Measurements from ENCODE around the gene HSF2. TPM values are rescaled to one million over a fixed set of nuclear protein-coding genes. Genes with fewer than 3 reads are reported as not detected.

Gene HSF2
- total and polyA plus RNA-seq, 2 donors (not counting 1 experiment from before 2014, with no cell fraction given) = 10.6 to 10.8 TPM

DNA sequence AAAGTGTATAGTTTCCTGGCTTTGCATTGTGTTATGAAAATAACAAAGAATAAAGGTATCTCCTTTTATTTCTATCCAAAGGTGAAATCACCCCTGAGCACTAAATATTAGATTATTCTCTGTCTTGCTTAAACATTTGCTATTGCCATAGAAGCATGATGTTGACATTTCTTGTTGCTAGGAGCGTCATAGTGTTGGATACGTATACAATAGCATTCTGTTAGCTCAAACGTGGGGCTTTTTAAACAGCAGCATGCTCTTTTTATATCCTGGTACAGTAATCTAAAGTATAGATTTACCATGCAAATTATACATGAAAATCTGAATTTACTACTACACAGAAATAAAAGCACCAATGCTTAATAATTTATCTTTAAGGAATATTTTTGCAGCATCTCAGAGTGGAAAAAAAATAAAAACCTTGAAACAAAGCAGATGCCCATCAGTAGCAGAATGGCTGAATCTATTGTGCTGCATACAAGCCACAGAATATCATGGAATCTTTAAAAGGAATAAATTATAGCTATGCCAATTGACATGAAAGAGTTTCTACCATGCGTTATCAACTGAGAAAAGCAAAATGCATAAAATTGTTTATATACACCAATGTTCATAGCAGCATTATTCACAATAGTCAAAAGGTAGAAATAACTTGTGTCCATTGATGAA is 9.6 kb upstream of the HSF2 start:
- Mint-ChIP-seq H3K27me3 (peaks cover 31% of the 10 kb centered on the region), H3K9me3 (ENCODE audit: insufficient read depth) (no peaks in the 10 kb centered on the region), H3K27ac (no peak overlapping the region), H3K4me1 (no peaks in the 10 kb centered on the region), H3K4me3 (no peak overlapping the region)
- DNase-seq = no peak
- Histone ChIP-seq H3K36me3 (replicated peaks in 1 of 2; ENCODE audit: control extremely low read depth in 1 of 2, control insufficient read depth in 1 of 2, extremely low read depth in 1 of 2, insufficient read depth in 2 of 2, low read length in 1 of 2) (no peaks in the 10 kb centered on the region), H3K4me2 (replicated peaks; ENCODE audit: low read depth, low read length, poor library complexity, severe bottlenecking) (no peak overlapping the region), H3K9ac (ENCODE audit: low read length) (no peak overlapping the region), H3K4me3 (ENCODE audit: control extremely low read depth in 1 of 5, extremely low read depth in 1 of 5, insufficient read depth in 1 of 5, low read depth in 2 of 5, low read length in 4 of 5) (no peak overlapping the region), H3K79me2 (ENCODE audit: control insufficient read depth, insufficient read depth, low read length) (no peaks in the 10 kb centered on the region), H3K4me1 (ENCODE audit: control insufficient read depth in 2 of 2, insufficient read depth in 2 of 2, low read length in 2 of 2) (no peaks in the 10 kb centered on the region), H4K20me1 (ENCODE audit: control insufficient read depth, insufficient read depth, low read length, poor library complexity, severe bottlenecking) (no peaks in the 10 kb centered on the region), H2AFZ (ENCODE audit: insufficient read depth, low read depth, low read length, poor library complexity, severe bottlenecking) (no peak overlapping the region), H3K27me3 (replicated peaks in 1 of 4; ENCODE audit: control extremely low read depth in 1 of 4, control insufficient read depth in 3 of 4, insufficient read depth in 4 of 4, low read length in 3 of 4) (peaks cover 0 to 15% (median 0%) of the 10 kb centered on the region in 4 experiments), H3K9me3 (ENCODE audit: control extremely low read depth in 1 of 3, control insufficient read depth in 2 of 3, insufficient read depth in 1 of 3, low read length in 2 of 3) (no peaks in the 10 kb centered on the region), H3K27ac (ENCODE audit: low read length in 2 of 2) (no peak overlapping the region)
- no peak for TF ChIP-seq EZH2 (IDR thresholded peaks at IDR 0.05; ENCODE audit: borderline replicate concordance, insufficient read depth, low read depth, low read length, poor library complexity, severe bottlenecking)
- TF ChIP-seq, protein P1, sequence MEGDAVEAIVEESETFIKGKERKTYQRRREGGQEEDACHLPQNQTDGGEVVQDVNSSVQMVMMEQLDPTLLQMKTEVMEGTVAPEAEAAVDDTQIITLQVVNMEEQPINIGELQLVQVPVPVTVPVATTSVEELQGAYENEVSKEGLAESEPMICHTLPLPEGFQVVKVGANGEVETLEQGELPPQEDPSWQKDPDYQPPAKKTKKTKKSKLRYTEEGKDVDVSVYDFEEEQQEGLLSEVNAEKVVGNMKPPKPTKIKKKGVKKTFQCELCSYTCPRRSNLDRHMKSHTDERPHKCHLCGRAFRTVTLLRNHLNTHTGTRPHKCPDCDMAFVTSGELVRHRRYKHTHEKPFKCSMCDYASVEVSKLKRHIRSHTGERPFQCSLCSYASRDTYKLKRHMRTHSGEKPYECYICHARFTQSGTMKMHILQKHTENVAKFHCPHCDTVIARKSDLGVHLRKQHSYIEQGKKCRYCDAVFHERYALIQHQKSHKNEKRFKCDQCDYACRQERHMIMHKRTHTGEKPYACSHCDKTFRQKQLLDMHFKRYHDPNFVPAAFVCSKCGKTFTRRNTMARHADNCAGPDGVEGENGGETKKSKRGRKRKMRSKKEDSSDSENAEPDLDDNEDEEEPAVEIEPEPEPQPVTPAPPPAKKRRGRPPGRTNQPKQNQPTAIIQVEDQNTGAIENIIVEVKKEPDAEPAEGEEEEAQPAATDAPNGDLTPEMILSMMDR (IDR thresholded peaks at IDR 0.05) = no peak
- intact Hi-C loops (cut with micrococcal nuclease) = no loop called here
- no peak for ATAC-seq (ENCODE audit: low read depth)
- ChIA-PET POLR2A (no interaction called here), CTCF (no interaction called here)
- no CpG with 5 or more reads among the region's 4 CpGs for WGBS (ENCODE audit: insufficient coverage)

DNA sequence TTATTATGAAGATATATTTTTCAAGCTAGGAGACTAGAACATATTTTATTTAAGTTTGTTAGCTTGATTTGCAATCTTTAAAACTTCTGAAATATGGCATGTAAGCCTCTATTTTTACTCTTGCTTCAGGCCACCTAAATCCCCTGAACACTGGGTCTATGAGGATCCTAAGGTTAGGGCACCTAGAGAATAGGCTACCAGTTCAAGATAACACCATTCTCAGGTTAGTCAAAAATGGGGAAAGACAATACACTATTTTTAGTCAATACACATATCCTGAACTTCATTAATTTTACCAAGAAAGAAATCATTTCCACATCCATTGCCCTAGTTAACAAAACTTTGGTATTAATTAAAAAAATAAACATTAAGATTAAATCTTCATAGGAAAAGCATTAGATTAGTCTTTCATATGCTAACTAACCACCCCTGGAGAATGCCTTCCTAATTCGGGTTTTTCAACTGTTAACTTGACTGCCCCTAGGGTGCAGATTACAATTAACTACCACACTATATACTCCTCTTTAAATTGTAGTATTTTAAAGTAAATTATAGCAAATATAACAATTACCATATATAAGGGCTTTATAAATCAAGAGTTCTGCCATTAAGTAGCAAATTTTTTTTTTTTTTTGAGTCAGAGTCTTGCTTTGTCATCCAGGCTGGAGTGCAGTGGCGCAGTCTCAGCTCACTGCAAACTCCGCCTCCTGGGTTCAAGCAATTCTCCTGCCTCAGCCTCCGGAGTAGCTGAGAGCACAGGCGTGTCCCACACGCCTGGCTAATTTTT is 6.7 kb upstream of the HSF2 start:
- H3K9me3 ChIP-seq (ENCODE audit: control extremely low read depth in 1 of 3, control insufficient read depth in 2 of 3, insufficient read depth in 1 of 3, low read length in 2 of 3) = no peaks in the 10 kb centered on the region
- no peak overlapping the region for H3K9ac ChIP-seq (ENCODE audit: low read length)
- Mint-ChIP-seq H3K27ac (no peak overlapping the region), H3K4me1 (no peaks in the 10 kb centered on the region), H3K4me3 (no peak overlapping the region), H3K27me3 (peaks cover 17% of the 10 kb centered on the region), H3K9me3 (ENCODE audit: insufficient read depth) (no peaks in the 10 kb centered on the region)
- no peaks in the 10 kb centered on the region for H4K20me1 ChIP-seq (ENCODE audit: control insufficient read depth, insufficient read depth, low read length, poor library complexity, severe bottlenecking)
- H3K36me3 ChIP-seq (replicated peaks in 1 of 2; ENCODE audit: control extremely low read depth in 1 of 2, control insufficient read depth in 1 of 2, extremely low read depth in 1 of 2, insufficient read depth in 2 of 2, low read length in 1 of 2) = no peaks in the 10 kb centered on the region
- intact Hi-C loops (cut with micrococcal nuclease) = no loop called here
- H3K4me2 ChIP-seq (replicated peaks; ENCODE audit: low read depth, low read length, poor library complexity, severe bottlenecking) = no peak overlapping the region
- H3K4me3 ChIP-seq (ENCODE audit: control extremely low read depth in 1 of 5, extremely low read depth in 1 of 5, insufficient read depth in 1 of 5, low read depth in 2 of 5, low read length in 4 of 5) = no peak overlapping the region
- H3K27me3 ChIP-seq (replicated peaks in 1 of 4; ENCODE audit: control extremely low read depth in 1 of 4, control insufficient read depth in 3 of 4, insufficient read depth in 4 of 4, low read length in 3 of 4) = peaks cover 0 to 10% (median 0%) of the 10 kb centered on the region in 4 experiments
- no peak for DNase-seq
- TF ChIP-seq EZH2 (IDR thresholded peaks at IDR 0.05; ENCODE audit: borderline replicate concordance, insufficient read depth, low read depth, low read length, poor library complexity, severe bottlenecking) = no peak
- TF ChIP-seq, protein P1 (IDR thresholded peaks at IDR 0.05) = no peak
- H3K4me1 ChIP-seq (ENCODE audit: control insufficient read depth in 2 of 2, insufficient read depth in 2 of 2, low read length in 2 of 2) = no peaks in the 10 kb centered on the region
- no peak for ATAC-seq (ENCODE audit: low read depth)
- ChIA-PET CTCF (interaction anchor here (1.0 kb wide), 1 partner anchor 99 kb away, joined by 3 read pairs; no protein-coding TSS in a partner anchor), POLR2A (no interaction called here)
- H2AFZ ChIP-seq (ENCODE audit: insufficient read depth, low read depth, low read length, poor library complexity, severe bottlenecking) = no peak overlapping the region
- WGBS (ENCODE audit: insufficient coverage) = 91% methylated on average over 5 of the region's 6 CpGs
- no peak overlapping the region for H3K27ac ChIP-seq (ENCODE audit: low read length in 2 of 2)
- H3K79me2 ChIP-seq (ENCODE audit: control insufficient read depth, insufficient read depth, low read length) = no peaks in the 10 kb centered on the region

Data from B cell (primary cell).